GM19240 (cell line): Measurements from ENCODE around the gene SMDT1.
"Not testable (repeated sequence)": the region's sequence is repeated elsewhere in the genome, so short reads cannot be mapped to it uniquely, and the experiment has no call there.

Source experiments
- DNase-seq: peaks from one replicate; pipeline ENCODE4 v3.0.0; 2011; ENCODE audit warnings: low spot score; ENCODE audit not compliant: insufficient read length

SMDT1 gene

DNA sequence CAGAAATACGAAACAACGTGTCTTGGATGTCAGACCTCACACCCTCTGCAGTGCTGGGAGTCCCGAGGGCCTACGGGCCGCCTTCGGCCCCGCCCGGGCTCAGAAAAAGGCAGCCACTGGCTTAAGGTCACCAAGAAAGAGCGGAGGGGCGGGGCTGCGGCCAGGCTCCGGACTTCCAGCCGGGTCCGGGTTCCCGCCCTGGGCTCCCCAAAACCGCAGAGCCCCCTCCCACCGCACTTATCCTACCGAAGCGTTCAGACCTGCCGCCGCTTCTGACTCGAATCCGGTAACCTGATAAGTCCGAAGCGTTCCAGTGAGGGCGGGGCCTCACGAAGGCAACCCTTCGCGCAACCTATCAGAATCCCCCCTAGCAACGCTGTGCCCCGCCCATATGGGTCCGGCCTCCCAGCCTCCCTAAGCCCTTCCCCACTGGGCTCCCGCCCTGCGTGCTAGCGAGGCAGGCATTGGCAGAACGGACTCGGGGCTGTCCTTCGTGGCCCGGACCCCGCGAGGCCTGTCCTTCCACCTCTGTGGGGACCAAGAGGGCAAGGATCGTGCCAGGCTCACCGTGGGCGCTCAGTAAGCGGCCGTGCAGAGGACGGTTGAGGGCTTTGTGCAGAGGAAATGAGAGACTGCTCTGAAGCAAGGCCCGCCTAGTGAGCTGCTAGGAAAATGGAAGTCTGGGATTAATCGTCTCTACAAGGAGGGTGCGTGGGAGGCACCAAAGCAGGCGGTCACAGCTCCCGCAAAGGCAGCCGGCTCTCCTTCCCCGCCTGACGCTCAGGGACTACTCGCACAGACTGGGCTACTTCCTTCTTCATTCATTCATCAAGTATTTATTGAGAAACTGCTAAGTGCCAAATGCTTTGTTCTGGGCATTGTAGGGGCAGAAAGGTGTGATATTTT lies 8.7 kb upstream of the SMDT1 start, which contains the start of gene NAGA:
TSS of gene NAGA (minus strand) at position 296 of the 906 bp plus-strand sequence. CDS start 515 bp downstream, outside the sequence.
- DNase-seq, result peak; percentile 99

- not testable (repeated sequence) for DNase-seq
These were observed 8.0 kb upstream of the SMDT1 start for GRCh38 chr22:42071508-42071907.

DNA sequence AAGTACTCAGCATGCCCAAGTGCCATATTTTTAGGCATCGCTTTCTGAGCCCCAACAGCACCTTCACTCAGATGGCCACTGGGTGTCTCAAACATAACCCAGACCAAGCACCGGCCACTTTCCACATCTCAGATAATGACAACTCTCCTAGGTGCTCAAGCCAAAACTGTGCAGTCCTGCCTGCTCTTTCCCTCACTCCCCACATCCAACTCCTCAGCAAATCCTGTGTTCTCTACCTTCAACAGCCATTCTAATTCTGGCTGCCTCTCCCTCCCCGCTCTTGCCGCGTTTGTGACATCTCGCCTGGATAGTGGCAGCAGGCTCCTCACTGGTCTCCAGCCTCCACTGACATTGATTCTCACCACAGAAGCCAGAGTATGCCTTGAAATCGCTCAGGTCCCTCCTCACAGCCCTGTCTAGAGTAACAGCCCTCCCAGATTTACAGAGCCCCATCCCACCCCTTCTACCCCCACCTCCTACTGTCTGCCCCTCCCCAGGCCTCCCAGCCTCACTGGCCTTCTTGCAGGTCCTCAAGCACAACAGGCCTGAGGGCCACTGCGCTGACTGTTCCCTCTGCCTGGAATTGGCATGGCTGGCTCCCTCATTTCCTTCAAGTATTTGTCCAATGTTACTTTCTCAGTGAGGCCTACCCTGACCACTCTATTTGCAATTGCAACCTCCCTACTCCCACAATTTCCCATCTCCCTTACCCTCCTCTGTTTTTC lies 6.7 kb upstream of the SMDT1 start:
- DNase-seq, result no peak

DNA sequence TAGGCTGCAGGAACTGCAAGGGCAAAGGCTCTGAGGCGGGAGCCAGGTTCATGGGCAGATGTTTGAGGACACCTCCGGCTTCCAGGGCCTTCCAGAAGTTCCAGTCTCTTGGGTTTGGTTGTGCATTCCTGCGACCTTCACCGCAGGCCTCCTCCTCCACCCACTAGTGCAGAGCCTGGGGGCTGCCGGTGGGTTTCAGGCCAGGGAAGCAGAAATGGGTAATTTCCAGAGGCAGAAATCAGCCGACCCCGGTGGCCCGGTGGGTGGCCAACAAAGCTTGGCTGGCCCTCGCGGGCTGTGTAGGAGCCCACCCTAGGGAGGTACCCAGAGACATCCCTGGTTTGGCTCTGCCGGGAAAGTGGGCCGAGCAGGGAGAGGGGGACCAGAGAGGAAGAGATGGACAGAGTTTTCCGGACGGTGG lies 5.9 kb upstream of the SMDT1 start:
- DNase-seq, result no peak

DNA sequence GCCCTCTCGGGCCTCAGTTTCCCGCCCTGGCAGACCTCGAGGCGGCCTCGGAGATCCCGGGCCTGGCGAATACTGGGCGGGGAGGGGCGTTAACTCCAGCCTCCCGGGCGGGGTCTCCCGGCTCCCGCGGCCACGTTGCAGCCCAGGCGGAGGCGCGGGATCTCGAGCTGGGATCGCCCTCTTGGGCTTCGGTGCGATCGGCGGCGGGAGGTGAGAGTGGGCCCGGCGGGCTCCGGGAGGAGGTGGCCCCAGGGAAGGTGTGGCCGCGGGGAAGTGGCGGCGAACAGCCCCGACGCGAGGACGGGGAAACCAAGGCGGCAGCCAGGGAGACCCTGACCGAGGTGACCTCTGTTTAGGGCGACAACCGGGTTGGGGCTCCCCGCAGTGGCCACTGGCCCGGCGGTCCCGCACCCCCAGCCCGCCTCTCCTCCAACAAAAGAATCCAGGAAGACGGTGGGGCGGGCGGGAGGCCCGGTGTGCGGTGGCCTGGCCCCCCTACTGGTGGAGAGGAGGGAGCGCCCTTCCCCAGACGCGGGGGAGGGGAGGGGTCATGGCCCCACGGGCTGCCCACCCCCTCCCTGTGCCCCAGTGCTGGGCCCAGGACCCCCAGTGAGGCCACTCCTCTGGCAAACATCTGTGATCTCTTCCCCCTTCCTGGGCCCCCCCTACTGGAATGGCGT lies 5.2 kb upstream of the SMDT1 start, which contains the start of gene PHETA2:
TSS of gene PHETA2 (plus strand) at position 117 of the 680 bp plus-strand sequence. CDS start 3,046 bp downstream, outside the sequence.
- DNase-seq, result no peak

DNA sequence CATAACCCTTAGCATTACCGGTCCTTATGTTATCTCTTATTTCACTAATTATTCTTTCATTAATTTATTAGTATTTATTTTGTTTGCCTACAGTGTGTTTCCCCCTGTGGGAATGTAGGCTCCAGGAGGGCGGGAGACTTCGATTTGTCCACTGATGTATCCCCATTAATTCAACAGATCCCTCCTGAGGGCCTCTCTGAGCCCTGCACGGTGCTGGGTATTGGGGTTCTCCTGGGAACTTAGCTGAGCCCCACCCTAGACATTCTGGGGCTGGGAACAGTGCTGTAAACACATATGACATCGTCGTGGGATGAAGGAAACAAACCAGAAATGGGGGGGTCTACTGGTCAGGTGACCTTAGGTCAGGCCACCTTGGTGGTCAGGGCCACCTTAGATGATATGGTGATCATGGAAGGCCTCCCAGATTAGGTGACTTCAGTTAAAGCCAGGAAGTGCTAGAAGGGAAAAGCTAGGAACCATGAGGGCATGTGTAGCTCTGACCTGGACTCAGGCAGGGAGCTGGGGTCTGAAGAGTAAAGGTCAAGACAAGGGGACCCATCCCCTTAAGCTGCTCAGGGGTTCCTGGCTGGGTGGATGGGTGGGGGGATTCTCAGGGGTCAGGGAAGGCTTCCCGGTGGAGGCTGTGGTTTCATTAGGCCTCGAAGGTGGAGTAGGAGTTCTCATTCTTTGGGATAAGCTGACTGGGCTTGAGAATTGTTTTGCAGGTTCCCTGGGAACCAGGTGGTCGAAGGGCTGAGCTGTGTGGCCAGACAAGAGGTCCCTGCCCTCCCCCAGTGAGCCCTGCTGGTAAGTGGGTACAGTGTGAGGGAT lies 4.4 kb upstream of the SMDT1 start:
- no peak for DNase-seq

DNA sequence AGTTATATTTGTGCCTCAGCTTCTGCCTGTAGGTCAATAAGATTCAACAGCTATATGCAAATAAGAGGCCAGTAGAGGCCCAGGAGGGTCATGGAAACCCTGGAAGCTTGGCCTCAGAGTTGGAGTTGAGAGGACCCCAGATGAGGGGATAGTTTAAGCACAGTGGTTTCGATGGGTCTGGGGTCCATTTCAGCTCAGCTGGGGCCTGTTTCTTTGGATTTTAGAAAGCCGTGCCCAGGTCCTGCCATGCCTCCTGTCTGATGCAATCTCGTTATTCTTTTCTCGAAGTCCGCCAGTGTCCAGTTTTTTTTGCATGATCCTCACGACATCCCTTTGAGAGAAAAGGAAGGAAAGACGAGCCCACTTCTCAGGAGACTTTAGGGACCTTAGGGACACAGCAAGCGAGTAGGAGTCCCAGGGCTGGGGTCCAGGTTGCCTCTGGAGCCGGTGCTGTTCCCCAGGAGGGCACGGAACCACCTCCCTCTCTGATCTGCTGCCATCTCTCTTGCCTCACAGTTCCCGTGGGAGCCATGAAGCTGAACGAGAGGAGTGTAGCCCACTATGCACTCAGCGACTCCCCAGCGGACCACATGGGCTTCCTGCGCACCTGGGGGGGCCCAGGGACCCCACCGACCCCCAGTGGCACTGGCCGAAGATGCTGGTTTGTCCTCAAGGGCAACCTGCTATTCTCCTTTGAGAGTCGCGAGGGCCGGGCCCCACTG lies 2.6 kb upstream of the SMDT1 start:
- no peak for DNase-seq

DNA sequence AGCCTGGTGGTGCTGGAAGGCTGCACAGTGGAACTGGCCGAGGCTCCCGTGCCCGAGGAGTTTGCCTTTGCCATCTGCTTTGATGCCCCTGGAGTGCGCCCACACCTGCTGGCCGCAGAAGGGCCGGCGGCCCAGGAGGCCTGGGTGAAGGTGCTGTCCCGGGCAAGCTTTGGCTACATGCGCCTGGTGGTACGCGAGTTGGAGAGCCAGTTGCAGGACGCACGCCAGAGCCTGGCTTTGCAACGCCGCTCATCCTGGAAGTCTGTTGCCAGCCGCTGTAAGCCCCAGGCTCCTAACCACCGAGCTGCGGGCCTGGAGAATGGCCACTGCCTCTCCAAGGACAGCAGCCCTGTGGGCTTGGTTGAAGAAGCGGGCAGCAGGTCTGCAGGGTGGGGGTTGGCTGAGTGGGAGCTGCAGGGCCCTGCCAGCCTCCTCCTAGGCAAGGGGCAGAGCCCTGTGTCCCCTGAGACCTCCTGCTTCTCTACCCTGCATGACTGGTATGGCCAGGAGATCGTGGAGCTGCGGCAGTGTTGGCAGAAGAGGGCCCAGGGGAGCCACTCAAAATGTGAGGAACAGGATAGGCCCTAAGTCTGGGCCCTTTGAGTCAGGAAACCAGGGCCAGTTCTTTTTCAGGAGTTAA lies 1.9 kb upstream of the SMDT1 start:
- DNase-seq, result no peak

DNA sequence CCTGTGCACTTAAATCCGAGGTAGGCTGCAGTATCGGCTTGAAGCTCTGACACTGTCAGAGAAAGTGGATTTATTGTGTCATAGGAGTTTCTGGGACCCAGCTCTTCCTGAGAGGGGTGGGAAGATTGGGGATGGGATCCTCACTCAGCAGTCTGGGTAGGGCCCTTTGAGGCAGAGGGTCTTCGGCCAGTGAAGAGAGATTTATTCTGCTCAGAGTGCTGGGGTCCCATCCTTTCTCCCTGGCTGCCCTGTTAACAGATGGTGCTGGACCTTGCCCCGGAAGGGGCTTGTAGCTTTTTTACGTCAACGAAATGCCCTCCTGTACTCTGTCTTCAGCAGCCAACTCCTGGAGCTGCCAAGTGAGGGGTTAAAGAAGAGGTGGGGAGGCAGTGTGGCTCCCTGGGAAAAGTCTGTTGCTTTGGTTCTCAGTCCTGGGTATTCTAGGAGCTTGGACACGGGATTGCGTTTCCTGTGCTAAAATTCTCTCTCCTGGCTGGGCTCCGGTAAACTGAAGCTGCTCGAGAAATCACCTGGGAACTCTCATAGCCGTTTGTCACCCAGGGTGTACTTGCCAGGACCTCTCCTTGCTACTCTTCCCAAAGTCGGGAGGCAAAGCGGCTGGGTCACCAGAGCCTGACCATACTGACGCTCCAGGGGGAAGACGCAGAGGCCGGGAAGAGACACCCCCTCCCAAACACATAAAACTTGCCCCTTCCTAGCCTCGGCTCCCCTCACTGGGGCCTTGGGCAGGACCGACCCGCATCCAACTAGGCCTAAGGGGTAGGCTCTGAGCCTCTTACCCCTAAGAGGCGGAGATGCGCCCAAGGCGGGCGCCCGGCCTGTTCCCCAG lies 806 bp upstream of the SMDT1 start:
- DNase-seq, result no peak

- no peak for DNase-seq
These were observed 787 bp downstream of the SMDT1 start for GRCh38 chr22:42080287-42080686.

DNA sequence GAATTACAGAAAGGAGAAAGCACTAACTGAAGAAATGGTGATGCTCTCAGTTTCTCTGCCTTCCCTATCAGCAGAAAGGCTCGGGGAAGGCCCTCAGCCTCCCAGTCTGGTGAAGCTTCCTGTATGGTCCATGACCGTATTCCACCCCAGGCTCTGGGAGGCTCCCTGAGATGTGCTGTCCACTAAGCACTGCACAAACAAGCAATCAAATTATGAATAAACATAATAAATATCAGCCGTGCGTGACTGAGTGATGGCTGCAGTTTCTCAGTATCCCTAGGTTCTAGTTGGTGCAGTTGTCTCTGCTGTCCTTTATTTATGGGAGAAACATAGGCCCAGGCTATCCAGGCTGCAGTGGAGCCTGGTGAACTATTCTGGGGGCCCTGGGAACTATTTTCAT lies 3.6 kb downstream of the SMDT1 start:
- no peak for DNase-seq

DNA sequence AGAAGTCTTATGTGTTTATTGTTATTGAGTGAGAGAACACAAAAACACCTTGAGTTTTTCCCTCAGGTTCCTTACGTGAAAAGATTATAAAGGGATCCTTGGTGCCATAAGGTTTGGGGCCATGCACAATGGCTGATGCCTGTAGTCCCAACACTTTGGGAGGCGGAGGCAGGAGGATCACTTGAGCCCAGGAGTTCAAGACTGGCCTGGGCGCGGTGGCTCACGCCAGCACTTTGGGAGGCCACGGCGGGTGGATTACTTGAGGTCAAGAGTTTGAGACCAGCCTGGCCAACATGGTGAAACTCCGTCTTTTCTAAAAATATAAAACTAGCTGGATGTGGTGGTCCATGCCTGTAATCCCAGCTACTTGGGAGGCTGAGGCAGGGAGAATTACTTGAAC lies 5.4 kb downstream of the SMDT1 start:
- DNase-seq, result no peak

GRCh38 chr22:42086051-42086450 lies 6.6 kb downstream of the SMDT1 start:
- no peak for DNase-seq

DNA sequence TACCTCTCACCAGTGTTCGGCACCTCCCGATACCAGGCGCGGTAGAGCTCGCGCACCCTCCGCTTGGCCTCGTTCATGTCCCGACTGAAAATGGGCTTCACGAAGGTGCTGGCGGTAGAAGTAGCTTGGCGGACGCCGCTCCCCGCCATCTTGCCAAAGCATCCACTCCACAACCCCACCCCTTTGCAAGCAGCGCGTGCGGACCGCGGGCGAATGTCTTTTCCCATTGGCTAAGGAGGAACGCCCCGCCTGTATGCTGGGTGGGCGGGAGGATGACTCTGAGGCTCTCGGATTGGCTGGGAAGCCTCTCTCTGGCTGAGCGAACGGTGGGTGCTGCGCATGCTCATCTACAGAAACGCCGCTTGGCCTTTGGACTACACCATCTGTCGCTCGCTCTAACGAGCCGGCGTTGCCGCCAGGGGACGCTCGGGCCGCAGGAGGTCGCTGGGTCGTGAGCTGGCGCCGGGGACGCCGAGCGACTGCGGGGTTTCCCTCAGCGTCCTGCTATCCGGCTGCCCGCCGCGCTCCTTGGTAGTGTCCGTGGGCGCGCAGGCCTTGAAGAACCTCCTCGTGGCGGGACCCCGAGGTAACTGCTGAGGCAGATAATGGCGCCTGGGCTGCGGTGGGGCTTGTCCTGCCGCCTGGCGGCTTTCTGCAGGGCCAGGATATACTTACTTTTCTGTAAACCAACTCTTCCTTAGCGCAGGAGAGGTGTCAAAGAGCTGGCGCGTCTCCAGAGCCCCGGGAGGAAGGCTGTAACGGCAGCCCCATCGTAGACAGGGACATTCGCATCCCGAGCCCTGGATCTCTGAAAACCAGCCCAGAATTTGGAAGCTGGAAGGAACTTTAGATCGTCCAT lies 11.3 kb downstream of the SMDT1 start, which contains the start of gene NDUFA6:
TSS of gene NDUFA6 (minus strand) at position 177 of the 859 bp plus-strand sequence. CDS start at position 149, 28 bp downstream.
- DNase-seq, result peak; percentile 90

GRCh38 chr22:42091455-42091782 lies 11.9 kb downstream of the SMDT1 start:
- no peak for DNase-seq

DNA sequence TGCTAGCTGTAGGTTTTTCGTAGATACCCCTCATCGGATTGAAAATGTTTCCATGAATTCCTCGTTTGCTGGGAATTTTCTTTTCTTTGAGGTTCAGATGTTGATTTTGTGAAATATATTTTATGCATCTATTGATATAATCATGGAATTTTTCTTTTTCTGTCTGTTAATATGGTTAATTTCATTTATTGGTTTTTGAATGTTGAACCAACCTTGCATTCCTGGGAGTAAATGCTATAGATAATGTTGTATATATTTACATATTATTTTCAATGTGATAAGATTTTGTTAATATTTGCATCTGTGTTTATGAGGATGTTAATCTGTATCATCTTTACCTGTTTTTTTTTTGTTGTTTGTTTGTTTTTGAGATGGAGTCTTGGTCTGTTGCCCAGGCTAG lies 21.7 kb downstream of the SMDT1 start:
- DNase-seq, result no peak

DNA sequence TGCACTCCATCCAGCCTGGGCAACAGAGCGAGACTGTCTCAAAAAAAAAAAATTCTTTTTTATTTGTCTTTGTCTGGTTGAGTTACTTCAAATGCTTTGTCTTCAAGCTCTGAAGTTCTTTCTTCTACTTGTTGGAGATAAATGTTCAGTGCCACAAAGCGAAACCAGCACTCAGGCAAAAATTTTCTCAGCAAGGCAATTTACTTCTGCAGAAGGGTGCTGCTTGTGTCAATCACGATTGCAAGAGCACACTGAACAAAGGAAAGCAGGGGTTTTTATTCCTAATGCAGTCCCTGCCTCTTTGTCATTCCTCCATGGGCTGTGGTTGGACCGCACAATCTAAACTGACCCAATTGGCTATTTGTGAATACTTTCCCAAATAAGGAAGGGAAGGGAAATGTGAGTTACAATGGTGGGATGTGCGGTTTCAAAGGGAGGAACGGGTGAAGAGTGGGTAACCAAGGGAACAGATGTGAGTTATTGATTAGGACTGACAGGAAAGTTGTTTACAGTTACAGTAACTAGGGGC lies 24.9 kb downstream of the SMDT1 start:
- not testable (repeated sequence) for DNase-seq

GRCh38 chr22:42108848-42109247 lies 29.3 kb downstream of the SMDT1 start:
- DNase-seq, result no peak
